K562 (cell line): ENCODE results near the gene PRPF8. TPM values are rescaled to one million over a fixed set of nuclear protein-coding genes. Genes with fewer than 3 reads are reported as not detected.

Experiments used
- ASH1L ChIP-seq: fragments of 450-650 bp; IDR thresholded peaks from 2 replicates; pipeline ENCODE4 v1.6.1; 2018; ENCODE audit warnings: borderline replicate concordance, mild to moderate bottlenecking, low read depth; ENCODE audit not compliant: partially characterized antibody
- BCOR ChIP-seq: fragments of 450-650 bp; IDR thresholded peaks from 2 replicates; pipeline ENCODE4 v1.6.1; 2016
- CC2D1A ChIP-seq: fragments of 450-650 bp; IDR thresholded peaks from 2 replicates; pipeline ENCODE4 v1.6.1; 2017; ENCODE audit warnings: mild to moderate bottlenecking
- ELF1 ChIP-seq: fragments of 200-800 bp; sonication (Bioruptor generic); IDR thresholded peaks from 2 replicates; pipeline ENCODE4 v1.6.1; 2016; ENCODE audit warnings: missing genetic modification characterization, missing compliant biosample characterization
- HES1 ChIP-seq: fragments of 450-650 bp; IDR thresholded peaks from 2 replicates; pipeline ENCODE4 v1.6.1; 2016; ENCODE audit warnings: low read depth, mild to moderate bottlenecking, moderate library complexity
- KDM4B ChIP-seq, 2 experiments: fragments of 450-650 bp in 1 of 2; sonication (generic) in 1 of 2; IDR thresholded peaks; 2 replicates each; pipeline ENCODE4 v1.6.1; 2016 to 2017; ENCODE audit warnings: borderline replicate concordance in 2 of 2, antibody characterized with exemption in 1 of 2, low read depth in 1 of 2, mild to moderate bottlenecking in 1 of 2
- KLF13 ChIP-seq: fragments of 450-650 bp; IDR thresholded peaks from 2 replicates; pipeline ENCODE4 v1.6.1; 2016; ENCODE audit warnings: missing genetic modification characterization, low read depth, mild to moderate bottlenecking, missing compliant biosample characterization, moderate library complexity, borderline replicate concordance
- MEF2A ChIP-seq: IDR thresholded peaks from 2 replicates; pipeline ENCODE4 v1.6.1; 2011; ENCODE audit warnings: low read depth, mild to moderate bottlenecking, low read length, moderate library complexity; ENCODE audit not compliant: control insufficient read depth
- MTA1 ChIP-seq: fragments of 450-650 bp; IDR thresholded peaks from 2 replicates; pipeline ENCODE4 v1.6.1; 2017; ENCODE audit warnings: borderline replicate concordance
- NFE2L1 ChIP-seq: fragments of 450-650 bp; IDR thresholded peaks from 2 replicates; pipeline ENCODE4 v1.6.1; 2016; ENCODE audit warnings: missing genetic modification characterization, low read depth, mild to moderate bottlenecking, missing compliant biosample characterization, moderate library complexity, borderline replicate concordance
- NKRF ChIP-seq: fragments of 450-650 bp; IDR thresholded peaks from 2 replicates; pipeline ENCODE4 v1.6.1; 2016; ENCODE audit warnings: borderline replicate concordance
- OTX1 ChIP-seq: fragments of 450-650 bp; formaldehyde crosslinking; IDR thresholded peaks from 2 replicates; pipeline ENCODE4 v1.4.0; 2022; ENCODE audit warnings: mild to moderate bottlenecking
- PYGO2 ChIP-seq: fragments of 450-650 bp; IDR thresholded peaks from 2 replicates; pipeline ENCODE4 v1.6.1; 2016; ENCODE audit warnings: mild to moderate bottlenecking, missing genetic modification characterization, moderate library complexity, missing compliant biosample characterization
- RFX5 ChIP-seq: IDR thresholded peaks from 2 replicates; pipeline ENCODE4 v1.6.1; 2011; ENCODE audit warnings: low read depth, mild to moderate bottlenecking, improper control_type of control experiment, low read length
- RFX7 ChIP-seq: fragments of 250-450 bp; sonication (Bioruptor Pico); IDR thresholded peaks from 2 replicates; pipeline ENCODE4 v1.5.1; 2021; ENCODE audit warnings: mild to moderate bottlenecking
- SLC30A9 ChIP-seq: fragments of 250-450 bp; sonication (Bioruptor Pico); IDR thresholded peaks from 2 replicates; pipeline ENCODE4 v1.8.0; 2022; ENCODE audit warnings: mild to moderate bottlenecking, moderate library complexity
- TCF15 ChIP-seq: fragments of 250-450 bp; sonication (Bioruptor Pico); IDR thresholded peaks from 2 replicates; pipeline ENCODE4 v1.8.0; 2022; ENCODE audit warnings: moderate library complexity, mild to moderate bottlenecking, inconsistent platforms
- ZKSCAN3 ChIP-seq: fragments of 250-450 bp; sonication (Bioruptor Pico); IDR thresholded peaks from 2 replicates; pipeline ENCODE4 v1.4.0; 2020
- ZNF695 ChIP-seq: fragments of 450-650 bp; formaldehyde crosslinking; IDR thresholded peaks from 2 replicates; pipeline ENCODE4 v1.4.0; 2020; ENCODE audit warnings: mild to moderate bottlenecking, moderate library complexity
- ZNF699 ChIP-seq: fragments of 250-450 bp; sonication (Bioruptor Pico); IDR thresholded peaks from 2 replicates; pipeline ENCODE4 v1.8.0; 2021; ENCODE audit warnings: mild to moderate bottlenecking, moderate library complexity; ENCODE audit not compliant: insufficient replicate concordance
- ZSCAN29 ChIP-seq: fragments of 450-650 bp; IDR thresholded peaks from 2 replicates; pipeline ENCODE4 v1.6.1; 2017
- polyA plus RNA-seq, 8 experiments: library from polyadenylated mRNA; depleted of rRNA in 4 of 8; stranded (reverse) in 5 of 8; unstranded in 3 of 8; fragments of >200 nt; fragmentation: Nextera tagmentation in 2 of 8; fragmentation: Illumina TruSeq in 1 of 8; extraction: Ambion mirVana in 2 of 8; extraction: Trizol in 1 of 8; gene quantifications; 2 replicates each; pipeline versions ENCODE4 v1.2.1 to v1.2.3, GENCODE V29; 2011 to 2014; ENCODE audit warnings: inconsistent platforms in 1 of 8, missing spikeins in 1 of 8
- total RNA-seq, 7 experiments: library from RNA; depleted of rRNA in 6 of 7; stranded (reverse); fragments of >200 nt in 6 of 7; fragmentation: Illumina TruSeq in 2 of 7; extraction: Trizol in 2 of 7; gene quantifications; 2 replicates each; pipeline versions ENCODE4 v1.2.1 to v1.2.3, GENCODE V29; 2011 to 2021; ENCODE audit warnings: low replicate concordance in 1 of 7
- TF ChIP-seq, protein P1 (sequence below): fragments of 450-650 bp; formaldehyde crosslinking; IDR thresholded peaks from 2 replicates; pipeline ENCODE4 v1.4.0; 2020; ENCODE audit warnings: mild to moderate bottlenecking, moderate library complexity
- TF ChIP-seq, protein P2 (sequence below): IDR thresholded peaks from 2 replicates; pipeline ENCODE4 v1.6.1; 2016; ENCODE audit warnings: missing genetic modification characterization, missing compliant biosample characterization

Gene PRPF8
- total and polyA plus RNA-seq, 9 of the 15 experiments (the other 6 are each of a cell fraction or from before 2014, with no cell fraction given): 64.3 to 294 (median 85.9) TPM

GRCh38 chr17:1716076-1716911, 31.6 kb upstream of the PRPF8 start (continued):
- no peak for TF ChIP-seq ELF1 (tag)
- TF ChIP-seq ASH1L: peak; percentile 82
- no peak for TF ChIP-seq KLF13
- no peak for TF ChIP-seq KDM4B (IDR thresholded peaks at IDR 0.05; ENCODE audit: borderline replicate concordance in 2 of 2, low read depth in 1 of 2)
- no peak for TF ChIP-seq NFE2L1 (tag)
- no peak for TF ChIP-seq MEF2A
- no peak for TF ChIP-seq ZNF699 (CRISPR knock-in tag)
- TF ChIP-seq, protein P1, sequence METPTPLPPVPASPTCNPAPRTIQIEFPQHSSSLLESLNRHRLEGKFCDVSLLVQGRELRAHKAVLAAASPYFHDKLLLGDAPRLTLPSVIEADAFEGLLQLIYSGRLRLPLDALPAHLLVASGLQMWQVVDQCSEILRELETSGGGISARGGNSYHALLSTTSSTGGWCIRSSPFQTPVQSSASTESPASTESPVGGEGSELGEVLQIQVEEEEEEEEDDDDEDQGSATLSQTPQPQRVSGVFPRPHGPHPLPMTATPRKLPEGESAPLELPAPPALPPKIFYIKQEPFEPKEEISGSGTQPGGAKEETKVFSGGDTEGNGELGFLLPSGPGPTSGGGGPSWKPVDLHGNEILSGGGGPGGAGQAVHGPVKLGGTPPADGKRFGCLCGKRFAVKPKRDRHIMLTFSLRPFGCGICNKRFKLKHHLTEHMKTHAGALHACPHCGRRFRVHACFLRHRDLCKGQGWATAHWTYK (CRISPR knock-in tag): 0 out of 2 replicates have a peak, but pooled peaks have one; percentile 23
- no peak for TF ChIP-seq ZSCAN29
- TF ChIP-seq BCOR: no peak; the same call in 1 of the 2 replicates
- TF ChIP-seq MTA1: 0 out of 2 replicates have a peak, but pooled peaks have one; percentile 44
- no peak for TF ChIP-seq CC2D1A
- no peak for TF ChIP-seq HES1
- no peak for TF ChIP-seq SLC30A9 (CRISPR knock-in tag)
- TF ChIP-seq TCF15 (CRISPR knock-in tag): no peak
- peak; percentile 94 for TF ChIP-seq NKRF
- no peak for TF ChIP-seq OTX1 (CRISPR knock-in tag)
- TF ChIP-seq ZKSCAN3: no peak
- TF ChIP-seq RFX7 (CRISPR knock-in tag): no peak
- no peak for TF ChIP-seq PYGO2 (tag)
- TF ChIP-seq RFX5: no peak
- TF ChIP-seq, protein P2, sequence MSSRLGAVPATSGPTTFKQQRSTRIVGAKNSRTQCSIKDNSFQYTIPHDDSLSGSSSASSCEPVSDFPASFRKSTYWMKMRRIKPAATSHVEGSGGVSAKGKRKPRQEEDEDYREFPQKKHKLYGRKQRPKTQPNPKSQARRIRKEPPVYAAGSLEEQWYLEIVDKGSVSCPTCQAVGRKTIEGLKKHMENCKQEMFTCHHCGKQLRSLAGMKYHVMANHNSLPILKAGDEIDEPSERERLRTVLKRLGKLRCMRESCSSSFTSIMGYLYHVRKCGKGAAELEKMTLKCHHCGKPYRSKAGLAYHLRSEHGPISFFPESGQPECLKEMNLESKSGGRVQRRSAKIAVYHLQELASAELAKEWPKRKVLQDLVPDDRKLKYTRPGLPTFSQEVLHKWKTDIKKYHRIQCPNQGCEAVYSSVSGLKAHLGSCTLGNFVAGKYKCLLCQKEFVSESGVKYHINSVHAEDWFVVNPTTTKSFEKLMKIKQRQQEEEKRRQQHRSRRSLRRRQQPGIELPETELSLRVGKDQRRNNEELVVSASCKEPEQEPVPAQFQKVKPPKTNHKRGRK: no peak
- no peak for TF ChIP-seq ZNF695 (CRISPR knock-in tag)
